GM19099 (cell line): ENCODE data around the gene PCDH9.

Experiments used
- POLR2A ChIP-seq: IDR thresholded peaks from 3 replicates; pipeline ENCODE4 v1.6.1; 2011; ENCODE audit warnings: low read depth; ENCODE audit not compliant: insufficient read length; ENCODE audit errors: extremely low read depth

PCDH9 gene

GRCh38 chr13:66378894-66379293, 851.2 kb downstream of the PCDH9 start:
- no peak for TF ChIP-seq POLR2A

- no peak for TF ChIP-seq POLR2A
Observed at GRCh38 chr13:66377569-66377968, 852.6 kb downstream of the PCDH9 start.

GRCh38 chr13:66375756-66376155, 854.4 kb downstream of the PCDH9 start:
- TF ChIP-seq POLR2A = no peak

GRCh38 chr13:66369666-66370065, 860.5 kb downstream of the PCDH9 start:
- no peak for TF ChIP-seq POLR2A

- no peak for TF ChIP-seq POLR2A
Observed at GRCh38 chr13:66367356-66367755, 862.8 kb downstream of the PCDH9 start.

DNA sequence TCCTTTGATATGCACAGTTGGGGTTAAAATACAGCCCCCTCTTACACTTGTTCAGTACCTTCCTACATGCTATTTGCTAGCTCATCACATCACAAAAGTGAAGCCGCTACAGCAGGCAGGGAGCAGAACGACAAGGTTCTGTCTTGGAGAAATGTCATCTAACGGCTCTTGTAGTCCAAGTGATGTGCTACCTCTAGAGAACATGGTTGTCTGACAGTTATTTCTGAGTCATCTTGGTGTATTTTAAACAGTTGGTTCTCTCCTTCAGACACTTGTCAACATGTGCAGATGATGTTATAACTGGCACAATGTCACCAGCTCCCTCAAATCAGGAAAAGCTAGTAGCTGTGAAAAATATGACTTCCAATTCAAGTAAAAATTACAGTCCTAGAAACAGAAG, 865.0 kb downstream of the PCDH9 start:
- no peak for TF ChIP-seq POLR2A

DNA sequence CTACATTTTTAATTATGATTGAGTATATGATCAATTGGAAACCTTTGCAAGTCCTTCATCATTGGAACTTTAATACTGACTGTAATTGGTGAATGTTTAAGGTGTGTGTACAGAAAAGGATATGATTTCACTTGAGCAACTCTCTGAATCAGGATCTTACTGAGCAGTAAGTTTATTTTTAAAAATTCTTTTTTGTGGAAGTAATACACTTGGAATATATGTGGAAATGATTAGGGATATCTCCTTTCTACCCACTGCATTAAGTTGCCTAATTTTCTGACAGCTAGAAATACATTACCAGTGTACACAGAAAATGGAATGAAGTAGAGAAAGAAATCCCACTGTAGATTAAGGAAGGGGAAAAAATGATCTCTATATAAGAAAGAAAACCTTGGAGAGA, 865.8 kb downstream of the PCDH9 start:
- no peak for TF ChIP-seq POLR2A

DNA sequence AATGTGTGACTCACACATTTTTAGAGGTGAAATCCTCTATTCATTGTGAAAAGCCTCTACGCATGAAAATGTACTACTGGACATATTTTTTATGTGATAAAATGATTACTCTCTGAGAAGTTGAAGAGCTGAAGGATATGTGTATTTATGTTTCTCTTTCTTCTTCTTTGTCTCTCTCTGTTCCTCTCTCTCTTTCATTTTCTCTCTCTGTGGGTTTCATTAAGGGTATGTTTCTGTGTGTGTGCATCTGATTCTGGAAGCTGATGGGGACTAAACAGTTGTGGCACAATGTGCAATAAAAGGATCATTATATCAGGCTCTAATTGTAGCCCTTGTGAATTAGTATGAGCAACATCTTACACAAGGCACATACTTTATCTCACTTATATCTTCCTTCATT, 867.7 kb downstream of the PCDH9 start:
- no peak for TF ChIP-seq POLR2A

DNA sequence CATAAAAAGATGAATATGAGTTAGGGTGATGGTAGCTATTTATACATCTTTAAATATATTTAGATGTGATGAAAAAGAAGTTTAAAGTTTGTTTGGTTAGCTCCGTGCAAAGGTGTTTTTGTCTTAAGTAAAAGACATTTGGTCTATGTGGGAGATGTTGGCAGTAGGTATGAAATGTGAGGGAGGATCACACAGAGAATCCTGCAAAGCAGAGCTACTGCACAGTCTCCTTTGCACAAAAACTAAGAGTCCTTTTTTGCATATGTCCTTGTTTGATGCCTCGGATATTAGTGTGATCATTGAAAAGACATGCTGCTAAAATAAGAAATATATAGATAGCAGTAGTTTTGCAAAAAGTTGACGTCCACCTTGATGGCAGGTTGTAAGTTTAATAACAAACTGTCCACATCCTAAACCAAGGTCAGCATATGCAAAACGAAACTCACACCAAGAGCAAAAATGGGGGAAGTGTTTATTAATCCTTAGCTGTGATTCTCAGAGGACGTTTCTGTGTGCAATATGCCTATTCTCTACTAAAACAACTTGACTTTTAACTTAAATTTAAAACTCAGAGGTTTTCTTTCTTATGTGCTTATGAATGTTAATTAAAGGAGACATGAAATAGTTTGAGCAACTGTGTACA, 870.1 kb downstream of the PCDH9 start:
- no peak for TF ChIP-seq POLR2A

DNA sequence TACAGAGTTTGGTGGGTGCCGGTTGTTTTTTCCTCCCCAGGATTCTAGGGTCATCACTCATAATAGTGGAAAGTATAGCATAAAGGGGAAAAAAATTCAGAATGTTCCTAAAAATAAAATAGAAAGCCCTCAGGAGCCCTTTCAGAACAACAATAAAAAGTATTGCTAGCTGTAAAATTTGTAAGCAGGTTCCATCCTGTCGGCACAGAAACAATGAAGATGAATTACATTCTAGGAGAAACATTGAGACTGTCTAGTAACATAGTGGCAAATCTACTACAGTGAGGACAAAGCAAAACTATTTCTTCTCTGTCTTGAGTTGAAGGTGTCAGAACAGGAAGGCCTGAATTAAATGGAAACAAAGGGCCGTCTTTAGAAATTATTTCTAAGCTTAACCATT, 870.7 kb downstream of the PCDH9 start:
- no peak for TF ChIP-seq POLR2A

- no peak for TF ChIP-seq POLR2A
Observed at GRCh38 chr13:66358564-66358963, 871.6 kb downstream of the PCDH9 start.

GRCh38 chr13:66357463-66357862, 872.7 kb downstream of the PCDH9 start:
- TF ChIP-seq POLR2A = no peak

GRCh38 chr13:66354879-66355751, 875.0 kb downstream of the PCDH9 start:
- no peak for TF ChIP-seq POLR2A

DNA sequence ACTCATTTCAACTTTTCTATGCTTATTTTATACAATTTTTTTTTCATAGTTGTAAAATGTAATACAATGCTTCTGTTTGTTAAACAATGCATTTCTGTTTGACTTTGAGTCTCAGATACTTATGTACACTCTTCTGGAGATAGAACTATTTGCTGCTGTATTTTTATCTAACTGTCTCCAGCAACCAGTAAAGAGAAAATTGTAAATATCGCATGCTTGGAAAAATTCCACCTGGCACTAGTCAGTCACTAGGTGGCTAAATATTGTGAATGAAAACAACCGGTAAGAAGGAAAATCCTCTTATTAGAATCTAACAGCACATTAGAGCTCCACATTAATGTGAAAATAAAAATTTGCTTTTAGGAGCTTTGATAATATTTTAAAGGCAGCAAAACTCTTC, 876.5 kb downstream of the PCDH9 start:
- TF ChIP-seq POLR2A = no peak

DNA sequence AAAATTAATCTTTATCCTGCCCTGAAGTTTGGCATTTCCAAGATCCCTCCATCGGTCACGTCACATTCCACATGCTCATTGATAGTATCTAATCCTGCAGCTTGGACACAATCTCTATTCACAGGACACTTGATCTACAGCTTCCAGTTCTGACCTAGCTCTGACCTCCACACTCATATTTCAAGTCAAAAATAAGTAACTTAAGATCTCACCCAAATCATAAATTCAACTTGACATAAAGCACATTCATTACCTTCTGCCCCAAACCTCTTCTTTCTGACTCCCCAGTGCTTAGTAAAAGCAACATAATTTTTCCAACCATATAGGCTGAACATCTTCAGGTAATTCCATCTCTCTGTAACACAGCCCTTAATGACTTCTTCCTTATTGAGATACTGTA, 880.2 kb downstream of the PCDH9 start:
- TF ChIP-seq POLR2A = no peak

DNA sequence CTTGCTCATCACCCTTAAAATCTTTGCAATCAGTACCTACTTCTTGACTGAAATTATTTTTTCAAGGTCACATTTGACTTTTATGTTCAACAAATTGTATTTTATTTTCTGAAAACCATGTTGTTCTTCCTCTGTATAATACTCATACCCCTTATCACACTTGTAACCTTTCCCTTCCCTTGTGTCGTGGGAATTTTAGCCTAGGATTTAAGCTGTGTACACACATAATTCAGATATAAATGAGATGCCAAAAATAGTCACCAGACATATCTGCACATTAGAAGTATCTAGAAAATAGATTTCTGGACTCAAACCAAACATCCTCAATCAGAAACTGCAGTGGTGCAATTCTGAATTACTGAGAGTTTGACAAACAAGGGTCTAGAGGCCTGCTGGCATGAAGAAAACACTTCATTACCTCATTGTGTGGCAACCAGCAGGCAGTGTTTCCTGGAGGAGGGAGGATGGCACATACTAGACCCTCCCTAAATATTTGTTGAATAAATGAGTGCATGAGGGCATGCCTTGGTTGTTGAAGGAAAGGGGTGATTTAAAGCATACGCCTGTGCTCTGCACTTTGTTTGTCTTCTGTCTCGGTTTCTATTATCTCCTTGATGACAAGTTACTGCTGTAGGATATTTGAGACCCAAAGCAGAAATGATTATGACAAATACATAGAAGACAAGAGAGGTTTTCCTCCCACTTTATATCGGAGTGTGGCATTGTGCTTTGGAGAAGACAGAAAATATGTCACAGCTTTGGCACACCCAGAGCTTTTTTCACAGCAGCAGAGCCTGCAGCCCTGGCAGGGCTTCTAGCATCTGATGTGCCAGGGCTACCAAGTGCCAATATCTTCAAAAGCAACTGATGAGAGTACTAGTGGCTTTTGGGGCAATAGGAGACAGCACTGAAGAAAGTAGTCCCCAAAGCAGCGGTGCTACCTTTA, 881.1 kb downstream of the PCDH9 start:
- TF ChIP-seq POLR2A = no peak

DNA sequence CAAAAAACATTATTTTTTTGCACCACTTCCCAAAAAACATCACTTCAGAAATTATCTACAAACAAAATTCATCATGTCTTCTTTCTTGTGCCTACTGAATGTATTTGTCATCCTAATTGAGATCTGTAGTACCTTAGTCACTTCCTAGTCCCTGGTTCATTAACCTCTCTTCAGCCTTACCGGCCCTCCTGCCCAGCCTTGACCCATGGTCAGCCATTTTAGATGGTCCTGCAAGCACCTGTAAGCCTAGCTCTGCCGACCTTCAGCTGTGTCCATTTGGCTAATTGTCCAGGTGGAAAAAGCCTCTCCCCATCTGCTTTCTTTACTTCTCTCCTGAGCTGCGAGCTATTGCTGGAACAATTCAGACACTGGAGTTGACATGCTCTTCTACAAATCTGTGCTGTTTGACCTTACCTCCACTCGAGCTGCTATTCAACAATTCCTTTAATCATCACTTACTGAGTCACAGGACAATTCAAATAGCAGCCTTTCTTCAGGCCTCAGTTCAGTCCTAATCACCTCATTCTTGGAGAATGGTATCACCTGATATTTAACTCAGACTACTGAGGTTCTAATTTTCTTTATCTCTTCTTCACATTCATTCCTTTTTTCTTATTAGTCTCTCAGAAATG, 882.5 kb downstream of the PCDH9 start:
- no peak for TF ChIP-seq POLR2A
